Liver (tissue), 9 donors: ENCODE results near the gene ADAR. TPM values are rescaled to one million over a fixed set of nuclear protein-coding genes. Genes with fewer than 3 reads are reported as not detected.

Experiments used
- DNase-seq: peaks from one replicate; pipeline ENCODE4 v3.0.0-alpha.2; 2017; ENCODE audit warnings: low spot score
- H3K27ac ChIP-seq, 2 donors: one replicate each; pipeline ENCODE4 v1.7.0; 2013; ENCODE audit warnings: inconsistent platforms in 2 of 2, low read length in 2 of 2, control low read depth in 1 of 2, low read depth in 1 of 2, mild to moderate bottlenecking in 1 of 2
- H3K27me3 ChIP-seq, 4 donors: one replicate each; pipeline versions ENCODE4 v1.6.1 to v1.7.0; 2013; ENCODE audit warnings: low read length in 3 of 4, inconsistent platforms in 1 of 4, mild to moderate bottlenecking in 1 of 4, moderate library complexity in 1 of 4; ENCODE audit not compliant: control insufficient read depth in 4 of 4, insufficient read depth in 4 of 4
- H3K36me3 ChIP-seq, 4 donors: one replicate each; pipeline versions ENCODE4 v1.6.1 to v1.7.0; 2013; ENCODE audit warnings: low read length in 3 of 4, mild to moderate bottlenecking in 3 of 4, low read depth in 1 of 4, moderate library complexity in 1 of 4; ENCODE audit not compliant: control insufficient read depth in 4 of 4, insufficient read depth in 3 of 4
- H3K4me1 ChIP-seq, 4 donors: one replicate each; pipeline versions ENCODE4 v1.6.1 to v1.7.0; 2013; ENCODE audit warnings: low read length in 3 of 4, mild to moderate bottlenecking in 3 of 4, moderate library complexity in 1 of 4; ENCODE audit not compliant: control insufficient read depth in 4 of 4, insufficient read depth in 4 of 4
- H3K4me3 ChIP-seq, 3 donors: one replicate each; pipeline versions ENCODE4 v1.6.1 to v1.7.0; 2013; ENCODE audit warnings: low read length in 3 of 3, control low read depth in 1 of 3, low read depth in 1 of 3, mild to moderate bottlenecking in 1 of 3
- H3K9ac ChIP-seq, 2 donors: one replicate each; pipeline ENCODE4 v1.7.0; 2013; ENCODE audit warnings: low read length in 2 of 2, mild to moderate bottlenecking in 2 of 2, moderate library complexity in 2 of 2, control low read depth in 1 of 2, low read depth in 1 of 2
- H3K9me3 ChIP-seq, 4 donors: one replicate each; pipeline versions ENCODE4 v1.6.1 to v1.7.0; 2013; ENCODE audit warnings: low read length in 3 of 4; ENCODE audit not compliant: control insufficient read depth in 4 of 4
- FOXA1 ChIP-seq: IDR thresholded peaks from 2 replicates; pipeline ENCODE4 v1.6.1; 2016; ENCODE audit warnings: antibody characterized with exemption
- GABPA ChIP-seq, 2 donors: IDR thresholded peaks in 1 of 2; conservative IDR thresholded peaks in 1 of 2; 2 replicates each; pipeline ENCODE4 v1.6.1; 2016; ENCODE audit warnings: antibody characterized with exemption in 2 of 2, mild to moderate bottlenecking in 1 of 2, moderate library complexity in 1 of 2
- HNF4A ChIP-seq, 2 donors: conservative IDR thresholded peaks; 2 replicates each; pipeline ENCODE4 v1.6.1; 2016; ENCODE audit warnings: antibody characterized with exemption in 2 of 2, mild to moderate bottlenecking in 2 of 2
- HNF4G ChIP-seq: IDR thresholded peaks from 2 replicates; pipeline ENCODE4 v1.6.1; 2016; ENCODE audit warnings: antibody characterized with exemption
- JUND ChIP-seq, 2 donors: IDR thresholded peaks; 2 replicates each; pipeline ENCODE4 v1.6.1; 2016; ENCODE audit warnings: antibody characterized with exemption in 2 of 2
- NR2F2 ChIP-seq: IDR thresholded peaks from 2 replicates; pipeline ENCODE4 v1.6.1; 2016; ENCODE audit warnings: antibody characterized with exemption
- RAD21 ChIP-seq, 2 donors: IDR thresholded peaks; 2 replicates each; pipeline ENCODE4 v1.6.1; 2016; ENCODE audit warnings: antibody characterized with exemption in 2 of 2, mild to moderate bottlenecking in 2 of 2
- SP1 ChIP-seq: IDR thresholded peaks from 2 replicates; pipeline ENCODE4 v1.6.1; 2018; ENCODE audit warnings: antibody characterized with exemption, mild to moderate bottlenecking
- TAF1 ChIP-seq: conservative IDR thresholded peaks from 2 replicates; pipeline ENCODE4 v1.6.1; 2016; ENCODE audit warnings: antibody characterized with exemption, mild to moderate bottlenecking
- YY1 ChIP-seq: IDR thresholded peaks from 2 replicates; pipeline ENCODE4 v1.6.1; 2016; ENCODE audit warnings: antibody characterized with exemption, mild to moderate bottlenecking
- WGBS: extraction: QIAGEN DNeasy Blood & Tissue Kit; methylation state at CpG from one replicate; pipeline ENCODE4 v1.1.7; 2013; 5-methylcytosine and 5-hydroxymethylcytosine counted together
- polyA plus RNA-seq, 2 donors: library from polyadenylated mRNA; stranded (reverse) in 1 of 2; unstranded in 1 of 2; fragments of 200-250 nt in 1 of 2; fragments of >200 nt in 1 of 2; fragmentation: Nextera tagmentation in 1 of 2; extraction: Ambion mirVana in 1 of 2; gene quantifications; one replicate each; pipeline versions ENCODE4 v1.2.1 to v1.2.3, GENCODE V29; 2013 to 2015
- total RNA-seq, 2 donors: library from RNA; depleted of rRNA; stranded (reverse); fragments of >200 nt; gene quantifications; one replicate each; pipeline ENCODE4 v1.2.3, GENCODE V29; 2014
- TF ChIP-seq, protein P1 (sequence below): IDR thresholded peaks from 2 replicates; pipeline ENCODE4 v1.6.1; 2016; ENCODE audit warnings: antibody characterized with exemption
- TF ChIP-seq, protein P2 (sequence below): IDR thresholded peaks from 2 replicates; pipeline ENCODE4 v1.6.1; 2016; ENCODE audit warnings: antibody characterized with exemption
- TF ChIP-seq, protein P3 (sequence below): fragments of 150-350 bp; IDR thresholded peaks from 2 replicates; pipeline ENCODE4 v1.5.1; 2017; ENCODE audit warnings: improper control_type of control experiment, low read depth, low read length; ENCODE audit not compliant: missing input control
- donor health status: healthy.
- donor health status: healthy.
- donor health status: healthy.
- donor health status: healthy.
- donor health status: healthy.

The ADAR gene
- total and polyA plus RNA-seq, 4 donors, result 39.3 to 76.1 (median 51.1) TPM

DNA sequence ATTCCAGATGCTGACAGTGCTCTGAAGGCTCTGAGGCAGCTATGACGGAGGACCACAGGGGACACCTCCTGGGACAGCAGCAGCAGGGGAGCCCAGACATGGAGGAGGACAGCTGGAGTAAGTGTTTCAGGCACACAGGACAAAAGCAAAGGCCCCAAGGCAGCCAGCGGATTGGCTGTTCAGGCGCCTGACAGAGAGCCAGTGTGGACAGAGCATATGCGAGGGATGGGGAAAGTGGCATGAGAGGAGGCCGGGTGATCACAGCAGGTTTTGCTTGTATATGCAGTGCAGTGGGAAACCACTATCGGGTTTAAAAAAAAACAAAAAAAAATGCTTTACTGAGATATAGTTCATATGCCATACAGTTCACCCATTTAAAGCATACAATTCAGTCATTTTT lies 21.3 kb downstream of the ADAR start:
- Histone ChIP-seq H3K4me1 (no peaks in the 10 kb centered on the region), H3K4me3 (no peak overlapping the region), H3K27ac (no peak overlapping the region), H3K9me3 (no peaks in the 10 kb centered on the region), H3K27me3 (no peaks in the 10 kb centered on the region), H3K36me3 (peaks cover 37 to 100% (median 94%) of the 10 kb centered on the region in 4 donors), H3K9ac (no peak overlapping the region)
- TF ChIP-seq TAF1, result no peak
- TF ChIP-seq FOXA1, result no peak
- TF ChIP-seq, protein P1, sequence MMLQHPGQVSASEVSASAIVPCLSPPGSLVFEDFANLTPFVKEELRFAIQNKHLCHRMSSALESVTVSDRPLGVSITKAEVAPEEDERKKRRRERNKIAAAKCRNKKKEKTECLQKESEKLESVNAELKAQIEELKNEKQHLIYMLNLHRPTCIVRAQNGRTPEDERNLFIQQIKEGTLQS, result no peak
- 96% methylated on average over 6 of the region's 6 CpGs for WGBS
- no peak for DNase-seq

DNA sequence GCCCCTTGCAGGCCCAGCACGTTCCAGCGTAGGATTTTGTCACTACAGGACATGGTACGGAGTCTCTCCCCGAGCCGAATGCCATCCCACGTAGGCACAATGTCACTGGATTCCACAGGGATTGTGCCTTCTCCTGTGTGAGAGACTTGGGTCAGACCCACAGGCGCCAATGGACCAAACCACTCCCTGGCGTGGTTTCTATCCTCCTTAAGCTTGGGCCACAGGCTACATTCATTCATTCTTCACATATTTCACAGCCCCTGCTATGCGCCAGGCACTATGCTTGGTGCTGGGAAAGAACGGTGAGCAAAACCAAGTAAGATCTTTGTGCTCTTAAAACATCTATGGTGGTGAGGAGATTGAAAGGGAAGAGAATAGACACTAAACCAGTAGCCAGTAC lies 21.8 kb downstream of the ADAR start:
- Histone ChIP-seq H3K36me3 (peaks cover 37 to 98% (median 92%) of the 10 kb centered on the region in 4 donors), H3K4me1 (no peaks in the 10 kb centered on the region), H3K4me3 (no peak overlapping the region), H3K27ac (no peak overlapping the region), H3K9me3 (no peaks in the 10 kb centered on the region), H3K27me3 (no peaks in the 10 kb centered on the region), H3K9ac (no peak overlapping the region)
- TF ChIP-seq HNF4A (conservative IDR thresholded peaks at IDR 0.05) (no peak), TAF1 (no peak), HNF4G (no peak), JUND (IDR thresholded peaks at IDR 0.05) (no peak), SP1 (no peak), NR2F2 (no peak), GABPA (IDR thresholded peaks at IDR 0.05 in 1 of 2, conservative IDR thresholded peaks at IDR 0.05 in 1 of 2) (no peak)
- TF ChIP-seq, protein P2, sequence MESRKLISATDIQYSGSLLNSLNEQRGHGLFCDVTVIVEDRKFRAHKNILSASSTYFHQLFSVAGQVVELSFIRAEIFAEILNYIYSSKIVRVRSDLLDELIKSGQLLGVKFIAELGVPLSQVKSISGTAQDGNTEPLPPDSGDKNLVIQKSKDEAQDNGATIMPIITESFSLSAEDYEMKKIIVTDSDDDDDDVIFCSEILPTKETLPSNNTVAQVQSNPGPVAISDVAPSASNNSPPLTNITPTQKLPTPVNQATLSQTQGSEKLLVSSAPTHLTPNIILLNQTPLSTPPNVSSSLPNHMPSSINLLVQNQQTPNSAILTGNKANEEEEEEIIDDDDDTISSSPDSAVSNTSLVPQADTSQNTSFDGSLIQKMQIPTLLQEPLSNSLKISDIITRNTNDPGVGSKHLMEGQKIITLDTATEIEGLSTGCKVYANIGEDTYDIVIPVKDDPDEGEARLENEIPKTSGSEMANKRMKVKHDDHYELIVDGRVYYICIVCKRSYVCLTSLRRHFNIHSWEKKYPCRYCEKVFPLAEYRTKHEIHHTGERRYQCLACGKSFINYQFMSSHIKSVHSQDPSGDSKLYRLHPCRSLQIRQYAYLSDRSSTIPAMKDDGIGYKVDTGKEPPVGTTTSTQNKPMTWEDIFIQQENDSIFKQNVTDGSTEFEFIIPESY, result no peak
- TF ChIP-seq, protein P3, sequence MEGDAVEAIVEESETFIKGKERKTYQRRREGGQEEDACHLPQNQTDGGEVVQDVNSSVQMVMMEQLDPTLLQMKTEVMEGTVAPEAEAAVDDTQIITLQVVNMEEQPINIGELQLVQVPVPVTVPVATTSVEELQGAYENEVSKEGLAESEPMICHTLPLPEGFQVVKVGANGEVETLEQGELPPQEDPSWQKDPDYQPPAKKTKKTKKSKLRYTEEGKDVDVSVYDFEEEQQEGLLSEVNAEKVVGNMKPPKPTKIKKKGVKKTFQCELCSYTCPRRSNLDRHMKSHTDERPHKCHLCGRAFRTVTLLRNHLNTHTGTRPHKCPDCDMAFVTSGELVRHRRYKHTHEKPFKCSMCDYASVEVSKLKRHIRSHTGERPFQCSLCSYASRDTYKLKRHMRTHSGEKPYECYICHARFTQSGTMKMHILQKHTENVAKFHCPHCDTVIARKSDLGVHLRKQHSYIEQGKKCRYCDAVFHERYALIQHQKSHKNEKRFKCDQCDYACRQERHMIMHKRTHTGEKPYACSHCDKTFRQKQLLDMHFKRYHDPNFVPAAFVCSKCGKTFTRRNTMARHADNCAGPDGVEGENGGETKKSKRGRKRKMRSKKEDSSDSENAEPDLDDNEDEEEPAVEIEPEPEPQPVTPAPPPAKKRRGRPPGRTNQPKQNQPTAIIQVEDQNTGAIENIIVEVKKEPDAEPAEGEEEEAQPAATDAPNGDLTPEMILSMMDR, result no peak
- WGBS, result 93% methylated on average over 10 of the region's 10 CpGs
- DNase-seq, result no peak

DNA sequence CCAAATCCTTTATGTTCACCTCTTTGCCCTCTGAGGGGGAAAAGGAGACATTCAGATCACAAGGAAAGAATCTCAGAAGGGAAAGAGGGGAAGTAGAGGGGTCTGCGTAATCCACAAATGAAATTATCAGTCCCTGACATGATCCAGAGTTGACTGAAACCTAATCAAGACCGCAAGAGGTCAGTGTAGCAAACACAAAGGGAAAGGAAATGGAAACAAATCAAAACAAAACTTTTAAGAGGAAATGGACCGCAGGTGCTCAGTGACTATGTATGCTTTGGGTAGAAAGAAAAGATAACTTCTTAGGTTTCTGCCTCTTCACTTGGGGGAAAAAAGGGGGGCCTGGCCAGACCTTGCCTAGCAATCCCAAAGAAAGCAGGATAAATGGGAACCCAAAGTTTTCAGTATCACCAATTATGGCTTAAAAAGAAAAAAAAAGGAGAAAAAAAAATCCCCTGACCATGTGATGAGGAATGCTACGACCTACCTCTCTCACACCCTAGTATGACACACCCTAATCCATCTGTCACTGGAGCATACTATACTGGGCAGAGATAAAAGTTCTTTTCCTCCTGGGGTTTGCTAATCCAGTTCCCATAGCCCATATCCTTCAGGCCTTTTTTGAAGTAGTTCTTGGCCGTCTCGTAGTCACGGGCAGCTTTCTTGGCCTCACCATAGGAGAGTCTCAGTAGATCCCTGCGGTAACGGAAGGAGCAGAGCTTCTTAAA lies 23.6 kb downstream of the ADAR start:
- H3K4me1 ChIP-seq, result no peaks in the 10 kb centered on the region
- H3K9me3 ChIP-seq, result no peaks in the 10 kb centered on the region
- no peak overlapping the region for H3K27ac ChIP-seq
- no peaks in the 10 kb centered on the region for H3K27me3 ChIP-seq
- H3K36me3 ChIP-seq, result peaks cover 31 to 97% (median 95%) of the 10 kb centered on the region in 4 donors
- no peak overlapping the region for H3K9ac ChIP-seq
- DNase-seq, result no peak
- no peak overlapping the region for H3K4me3 ChIP-seq
- TF ChIP-seq YY1 (no peak), NR2F2 (no peak), RAD21 (IDR thresholded peaks at IDR 0.05) (no peak)
- TF ChIP-seq, protein P2, result no peak
- TF ChIP-seq, protein P1, result no peak
- 88% methylated on average over 9 of the region's 9 CpGs for WGBS
